ENCODE results near the gene BTBD3.

The BTBD3 gene

GRCh38 chr20:11965602-11966001 is 47.9 kb downstream of the BTBD3 start:
- no peak for DNase-seq (ENCODE audit: low read depth in 1 of 2, low spot score in 1 of 2)

- no peak for DNase-seq (ENCODE audit: low read depth in 1 of 2, low spot score in 1 of 2)
Observed at GRCh38 chr20:11966186-11966585, 48.5 kb downstream of the BTBD3 start.

- no peak for DNase-seq (ENCODE audit: low read depth in 1 of 2, low spot score in 1 of 2)
Observed at GRCh38 chr20:11970243-11970836, 52.6 kb downstream of the BTBD3 start.

GRCh38 chr20:11972478-11972877 is 54.8 kb downstream of the BTBD3 start:
- no peak for DNase-seq (ENCODE audit: low read depth in 1 of 2, low spot score in 1 of 2)

Measured in activated CD4-positive, alpha-beta T cell treated with anti-CD3 and anti-CD28 coated beads, Interleukin-2, amount 50 U/mL, for 24 hours (primary cell).